Hematopoietic multipotent progenitor cell treated with erythropoietin and hydrocortisone succinate and interleukin-3 and kit ligand, for 15 days (in vitro differentiated cells): ENCODE measurements around the gene ESF1.

Source experiments
- DNase-seq: peaks from one replicate; pipeline ENCODE4 v3.0.0-alpha.2; 2015; ENCODE audit warnings: low spot score

ESF1 gene, protein sequence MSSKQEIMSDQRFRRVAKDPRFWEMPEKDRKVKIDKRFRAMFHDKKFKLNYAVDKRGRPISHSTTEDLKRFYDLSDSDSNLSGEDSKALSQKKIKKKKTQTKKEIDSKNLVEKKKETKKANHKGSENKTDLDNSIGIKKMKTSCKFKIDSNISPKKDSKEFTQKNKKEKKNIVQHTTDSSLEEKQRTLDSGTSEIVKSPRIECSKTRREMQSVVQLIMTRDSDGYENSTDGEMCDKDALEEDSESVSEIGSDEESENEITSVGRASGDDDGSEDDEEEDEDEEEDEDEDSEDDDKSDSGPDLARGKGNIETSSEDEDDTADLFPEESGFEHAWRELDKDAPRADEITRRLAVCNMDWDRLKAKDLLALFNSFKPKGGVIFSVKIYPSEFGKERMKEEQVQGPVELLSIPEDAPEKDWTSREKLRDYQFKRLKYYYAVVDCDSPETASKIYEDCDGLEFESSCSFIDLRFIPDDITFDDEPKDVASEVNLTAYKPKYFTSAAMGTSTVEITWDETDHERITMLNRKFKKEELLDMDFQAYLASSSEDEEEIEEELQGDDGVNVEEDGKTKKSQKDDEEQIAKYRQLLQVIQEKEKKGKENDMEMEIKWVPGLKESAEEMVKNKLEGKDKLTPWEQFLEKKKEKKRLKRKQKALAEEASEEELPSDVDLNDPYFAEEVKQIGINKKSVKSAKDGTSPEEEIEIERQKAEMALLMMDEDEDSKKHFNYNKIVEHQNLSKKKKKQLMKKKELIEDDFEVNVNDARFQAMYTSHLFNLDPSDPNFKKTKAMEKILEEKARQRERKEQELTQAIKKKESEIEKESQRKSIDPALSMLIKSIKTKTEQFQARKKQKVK

DNA sequence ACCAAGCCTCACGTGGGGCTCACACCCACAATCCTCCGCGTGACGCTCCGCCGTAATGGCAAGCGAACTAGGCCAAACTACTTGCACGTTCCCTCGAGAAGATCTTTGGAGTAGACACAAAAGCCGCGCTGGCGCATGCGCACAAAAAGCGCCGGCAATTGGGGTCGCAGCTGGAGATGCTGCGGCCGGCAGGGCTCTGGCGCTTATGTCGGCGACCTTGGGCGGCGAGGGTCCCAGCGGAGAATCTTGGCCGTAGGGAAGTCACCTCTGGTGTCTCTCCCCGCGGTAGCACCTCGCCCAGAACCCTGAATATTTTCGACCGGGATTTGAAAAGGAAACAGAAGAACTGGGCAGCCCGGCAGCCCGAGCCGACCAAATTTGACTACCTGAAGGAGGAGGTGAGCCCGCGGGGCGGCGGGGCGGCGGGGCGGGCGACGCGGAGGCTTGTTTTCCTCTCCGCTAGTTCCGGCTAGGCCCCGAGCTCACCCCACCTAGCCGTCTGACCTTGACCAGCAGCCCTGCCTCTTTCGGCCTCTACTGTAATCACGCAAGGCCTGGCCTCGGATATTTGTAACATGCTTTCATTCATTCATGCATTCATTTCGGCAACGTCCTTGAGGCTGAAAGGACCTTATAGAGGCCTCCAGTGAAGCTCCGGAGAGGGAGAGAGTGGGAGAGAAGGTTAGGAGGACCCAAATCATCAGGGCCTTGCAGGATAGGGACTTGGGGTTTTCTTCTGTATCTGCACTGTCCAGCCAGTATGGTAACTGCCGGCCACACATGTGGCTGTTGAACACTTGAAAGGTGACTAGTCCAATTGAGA is at the start of gene ESF1, which contains the start of gene NDUFAF5:
Gene ESF1 (minus strand): TSS at position 27 of the 823 bp plus-strand sequence. CDS start 1,779 bp downstream, outside the sequence.
Gene NDUFAF5 (plus strand): TSS at position 136 of the 823 bp plus-strand sequence. CDS start 41 bp downstream, at position 177.
- peak; percentile 92 for DNase-seq

DNA sequence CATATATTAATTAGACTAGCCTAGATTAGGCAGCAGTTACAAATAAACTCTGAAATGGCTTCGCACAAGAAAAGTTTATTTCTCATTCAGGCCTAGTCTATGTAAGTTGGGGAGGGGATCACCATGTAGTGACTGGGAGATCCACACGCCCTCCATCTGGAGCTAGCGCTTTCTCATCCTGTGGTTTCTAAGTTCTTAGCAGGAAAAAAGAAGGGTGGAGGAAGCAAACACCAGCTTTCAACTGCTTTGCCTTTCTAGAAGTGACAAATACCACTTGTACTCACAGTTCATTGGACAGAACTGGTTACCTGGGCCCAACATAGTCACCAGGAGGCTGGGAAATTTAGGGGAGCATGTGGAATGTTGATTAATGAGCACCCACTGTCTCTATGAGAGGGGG is 46.8 kb upstream of the ESF1 start:
- no peak for DNase-seq

DNA sequence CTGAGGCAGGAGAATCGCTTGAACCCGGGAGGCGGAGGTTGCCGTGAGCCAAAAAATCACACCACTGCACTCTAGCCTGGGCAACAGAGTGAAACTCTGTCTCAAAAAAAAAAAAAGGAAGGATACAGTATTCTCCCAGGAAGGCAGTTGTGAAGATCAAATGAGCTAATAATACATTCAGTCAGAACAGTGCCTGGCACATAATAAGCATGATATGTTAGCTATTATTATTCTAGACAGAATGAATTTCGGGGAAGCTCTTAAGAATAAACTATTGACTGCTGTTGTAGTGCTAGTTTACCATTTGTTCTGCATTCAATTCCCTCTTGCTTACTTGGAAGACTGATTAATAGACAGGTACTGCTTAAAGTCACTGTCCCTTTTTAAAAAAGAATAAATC is 40.7 kb upstream of the ESF1 start:
- DNase-seq, result no peak

DNA sequence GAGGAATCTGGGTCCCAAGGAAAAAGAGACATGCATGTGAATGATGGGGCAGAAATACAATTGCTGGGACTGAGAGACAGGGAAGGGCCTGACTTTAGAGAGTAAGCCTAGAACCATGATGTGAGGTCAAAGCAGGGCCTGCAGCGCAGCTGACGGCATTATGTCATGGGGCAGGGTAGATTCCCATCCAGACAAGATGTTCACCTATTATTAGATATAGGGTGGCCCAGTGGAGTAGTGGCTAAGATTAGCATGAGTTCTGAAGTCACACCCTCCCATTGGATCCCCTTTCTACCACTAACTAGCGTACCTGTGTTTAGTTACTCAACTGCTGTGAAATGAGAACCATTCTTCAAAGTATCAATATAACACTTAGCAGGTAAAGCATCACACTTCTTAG is 39.7 kb upstream of the ESF1 start:
- DNase-seq, result no peak

DNA sequence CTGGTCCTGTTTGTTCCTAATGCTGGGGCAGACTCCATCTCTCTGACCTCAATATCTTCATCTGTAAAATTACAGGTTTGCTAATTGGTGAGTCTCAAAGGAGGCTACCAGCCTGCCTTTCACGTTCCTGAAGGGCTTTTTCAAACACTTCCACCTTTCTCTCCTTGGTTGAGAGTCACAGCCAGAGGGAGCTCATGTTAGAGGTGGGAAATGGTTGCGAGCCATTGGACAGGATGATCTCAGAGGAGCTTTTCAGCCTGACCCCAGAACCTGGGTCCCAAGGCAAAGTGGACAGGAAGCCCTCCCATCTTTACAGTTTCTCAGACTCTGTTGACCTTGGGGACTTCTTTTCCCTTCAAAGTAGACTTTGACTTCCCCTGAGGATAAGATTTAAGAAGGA is 37.7 kb upstream of the ESF1 start:
- DNase-seq, result no peak

DNA sequence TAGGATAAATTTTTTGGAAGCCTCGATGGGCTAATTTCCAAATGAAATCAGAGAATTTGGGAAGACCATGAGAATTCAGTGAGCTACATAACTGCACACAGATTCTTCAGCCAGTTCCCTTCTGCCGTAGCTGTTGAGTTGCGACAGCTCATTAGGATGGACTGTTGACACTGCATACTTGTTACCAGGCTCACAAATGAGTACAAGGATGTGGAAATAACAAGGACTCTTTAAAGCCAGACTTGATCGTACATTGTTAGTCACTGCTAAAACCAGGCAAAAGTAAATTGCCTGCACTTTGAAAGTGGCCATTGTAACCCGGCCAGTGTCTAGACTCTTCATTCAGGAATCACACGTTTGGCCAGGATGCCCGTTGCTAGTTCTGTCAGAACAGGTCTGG is 37.2 kb upstream of the ESF1 start:
- DNase-seq, result no peak

DNA sequence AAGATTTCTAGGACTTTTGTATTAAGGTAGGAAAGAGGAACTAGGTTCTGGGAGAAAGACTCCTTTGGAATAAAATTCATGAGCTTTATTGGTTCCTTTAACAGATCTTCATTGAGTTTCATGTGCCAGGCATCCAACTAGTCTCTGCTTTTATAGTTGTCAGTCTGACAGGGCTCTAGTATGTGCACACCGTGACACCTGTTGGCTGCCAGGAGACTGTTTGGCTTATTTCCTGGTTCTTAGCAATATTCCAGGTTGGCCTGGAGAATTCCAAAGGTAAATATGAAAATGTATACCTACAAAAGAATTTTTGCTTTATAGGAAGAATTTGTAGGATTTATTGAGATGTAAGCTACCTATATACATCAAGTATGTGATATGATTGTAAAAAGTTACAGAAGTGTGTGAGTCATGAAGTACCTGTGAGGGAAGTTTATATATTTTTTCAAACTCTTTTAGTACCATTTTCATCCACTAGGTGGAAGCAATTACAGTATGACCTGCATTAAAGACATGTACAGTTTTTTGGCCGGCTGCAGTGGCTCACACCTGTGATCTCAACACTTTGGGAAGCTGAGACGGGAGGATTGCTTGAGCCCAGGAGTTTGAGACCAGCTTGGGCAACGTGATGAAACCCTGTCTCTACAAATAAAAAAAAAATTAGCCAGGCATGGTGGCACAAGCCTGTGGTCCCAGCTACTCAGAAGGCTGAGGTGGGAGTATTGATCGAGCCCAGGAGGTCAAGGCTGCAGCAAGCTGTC is 35.3 kb upstream of the ESF1 start:
- peak; percentile 56 for DNase-seq

DNA sequence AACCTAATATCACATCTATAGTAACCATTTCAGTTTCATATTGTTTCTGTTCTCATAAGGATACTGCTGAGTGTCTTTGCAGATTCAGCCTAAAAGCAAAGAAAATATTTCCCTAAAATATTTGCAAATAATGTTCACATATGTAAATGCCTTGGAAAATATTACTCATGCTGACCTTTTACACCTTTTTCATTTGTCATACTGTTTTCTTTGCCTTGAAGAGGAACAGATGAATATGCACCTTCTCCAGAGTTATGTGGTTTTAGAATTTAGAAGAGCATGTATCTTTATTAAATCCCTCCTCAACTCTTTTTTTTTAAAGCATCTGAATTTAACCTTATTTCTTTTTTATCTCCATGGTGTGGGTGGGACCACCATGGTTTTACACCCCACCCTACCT is 32.6 kb upstream of the ESF1 start:
- DNase-seq, result no peak

DNA sequence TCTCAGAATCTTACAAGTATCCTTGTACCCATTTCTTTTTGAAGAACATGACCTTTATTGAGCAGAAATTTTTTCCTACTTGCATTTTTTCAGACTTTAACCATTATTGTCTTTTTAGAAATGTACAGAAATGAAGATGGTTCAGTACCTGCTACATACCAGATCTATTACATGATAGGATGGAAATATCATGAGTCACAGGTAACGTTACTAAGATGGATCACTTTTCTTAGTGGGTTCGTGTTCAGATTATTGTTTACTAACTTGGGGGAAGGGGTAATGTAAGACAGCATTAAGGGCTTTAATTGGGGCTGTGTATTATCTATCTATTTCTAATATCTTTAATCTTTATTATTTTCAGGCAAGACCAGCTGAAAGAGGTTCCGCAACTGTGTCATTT is 32.0 kb upstream of the ESF1 start:
- DNase-seq, result no peak

DNA sequence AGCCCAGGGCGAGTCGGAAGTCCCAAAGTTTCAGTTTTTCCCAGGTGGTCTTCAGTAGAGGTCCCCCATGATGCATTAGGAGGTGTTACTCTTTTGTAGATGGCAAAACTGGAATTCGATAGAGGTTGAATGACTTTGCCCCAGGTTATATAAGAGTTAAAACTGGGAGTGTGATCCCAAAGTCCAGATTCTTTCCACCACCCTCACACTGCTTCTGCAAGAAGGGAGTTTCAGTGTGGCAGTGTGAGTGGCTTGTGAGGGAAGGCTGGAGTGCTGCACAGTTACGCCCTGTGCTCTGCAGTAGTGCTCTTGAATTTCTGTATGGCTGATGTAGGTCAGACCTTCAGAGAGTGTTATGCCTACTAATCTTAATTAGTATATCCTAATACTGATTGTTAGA is 30.0 kb upstream of the ESF1 start:
- DNase-seq, result no peak

DNA sequence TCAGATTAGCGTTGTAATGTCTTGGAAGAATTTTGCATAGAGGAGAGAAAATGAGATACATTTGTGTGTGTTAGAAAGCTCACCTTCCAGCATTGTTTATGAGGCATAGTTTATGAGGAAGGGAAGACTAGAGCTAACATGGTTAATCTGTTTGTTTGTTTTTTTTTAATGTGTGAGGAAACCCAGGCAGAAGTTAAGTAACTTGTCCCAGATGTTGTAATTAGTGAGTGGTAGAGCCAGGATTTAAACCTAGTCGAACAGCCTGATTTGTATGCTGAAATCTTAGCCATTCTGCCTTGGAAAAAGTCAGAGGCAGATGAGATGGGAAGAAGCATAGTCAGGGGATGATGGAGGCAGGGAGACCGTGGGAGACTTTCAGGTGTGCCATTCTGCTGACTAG is 29.2 kb upstream of the ESF1 start:
- DNase-seq, result no peak

DNA sequence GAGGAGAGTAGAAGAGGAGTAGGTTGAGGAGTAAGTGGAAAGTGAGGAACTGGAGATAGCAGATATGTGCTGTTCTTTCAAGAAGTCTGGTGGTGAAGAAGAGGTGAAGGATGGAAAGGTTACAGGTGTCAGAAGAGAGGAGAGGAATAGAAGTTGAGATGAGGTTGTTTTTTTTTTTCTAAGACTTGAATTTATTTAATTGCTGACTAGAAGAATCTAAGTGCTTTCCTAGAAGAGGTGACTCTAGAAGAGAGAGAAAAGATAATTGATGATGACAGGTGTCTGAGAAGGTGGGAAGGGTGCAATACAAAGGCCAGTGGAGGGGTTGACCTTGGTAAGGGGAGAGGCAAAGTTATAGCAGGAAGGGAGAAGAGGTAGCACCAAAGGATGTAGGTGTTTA is 25.7 kb upstream of the ESF1 start:
- DNase-seq, result no peak

DNA sequence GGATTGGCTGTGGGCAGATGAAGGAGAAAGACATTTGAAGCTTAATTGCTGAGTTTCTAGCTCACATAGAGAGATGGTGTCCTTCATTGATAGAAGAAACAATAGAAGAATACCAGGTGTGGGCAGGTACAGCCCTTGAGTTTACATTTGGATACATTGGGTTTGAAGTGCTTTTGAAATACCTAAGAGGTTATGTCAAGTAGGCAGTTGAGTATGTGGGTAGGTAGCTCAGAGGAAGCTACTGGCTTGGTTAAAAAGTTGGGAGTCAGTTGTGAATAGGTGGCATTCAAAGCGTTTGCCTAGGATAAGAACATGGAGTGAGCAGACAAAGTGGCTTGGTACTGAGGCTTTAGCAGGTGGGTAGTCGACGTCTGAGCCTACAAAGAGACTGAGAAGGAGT is 25.1 kb upstream of the ESF1 start:
- DNase-seq, result no peak

DNA sequence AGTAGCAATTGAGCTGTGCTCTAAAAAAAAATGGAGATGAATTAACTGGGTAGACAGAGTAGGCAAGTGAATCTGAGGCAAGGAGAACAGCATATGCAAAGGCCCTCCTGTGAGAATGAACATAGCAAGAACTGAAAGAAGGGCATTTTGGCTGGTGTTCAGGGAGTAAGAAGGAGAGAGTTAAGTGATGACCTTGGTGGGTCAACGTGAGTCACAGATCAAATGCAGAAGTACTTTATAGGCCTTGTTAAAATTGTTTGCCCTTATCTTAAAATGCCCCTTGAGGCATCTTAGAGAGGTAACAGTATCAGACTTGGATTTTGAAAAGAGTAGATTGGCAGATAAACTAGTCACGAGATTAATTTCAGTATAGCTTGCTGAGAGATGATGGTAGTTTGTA is 24.7 kb upstream of the ESF1 start:
- DNase-seq, result no peak

DNA sequence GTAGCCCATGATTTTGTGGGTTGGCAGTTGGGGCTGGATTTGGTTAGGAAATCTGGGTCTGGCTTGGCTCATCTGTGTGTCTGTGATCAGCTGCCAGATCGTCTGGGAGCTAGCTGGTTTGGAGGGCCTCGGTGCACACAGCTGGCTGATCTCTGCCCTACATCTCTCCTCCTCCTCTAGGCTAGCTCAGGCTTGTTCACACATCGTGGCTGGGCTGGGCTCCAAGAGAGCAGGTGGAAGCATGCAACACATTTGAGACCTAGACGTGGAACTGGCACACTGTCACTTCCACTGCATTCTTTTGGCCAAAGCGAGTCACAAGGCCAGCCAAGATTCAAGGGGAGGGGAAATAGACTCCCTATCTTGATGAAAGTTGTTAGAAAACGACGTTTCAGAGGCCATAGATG is 16.0 kb upstream of the ESF1 start:
- no peak for DNase-seq

DNA sequence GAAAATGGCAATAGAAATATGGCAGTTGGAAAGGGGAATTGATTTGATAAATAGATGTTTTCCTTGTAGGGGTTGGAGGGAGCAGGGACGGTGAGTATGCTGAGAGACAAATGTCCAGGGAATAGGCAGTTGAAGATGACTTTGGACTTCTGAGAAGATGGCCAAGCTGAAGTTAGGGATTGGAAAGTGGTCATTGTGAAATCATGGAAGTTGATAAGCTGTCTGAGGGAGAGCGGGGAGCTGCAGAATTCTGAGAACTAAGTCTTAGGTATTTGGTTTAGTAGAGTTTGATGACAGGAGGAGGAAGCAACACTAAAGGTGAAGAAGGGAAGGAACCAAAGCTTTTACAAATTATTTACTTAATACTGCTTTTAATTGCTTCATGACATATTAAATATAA is 15.3 kb upstream of the ESF1 start:
- DNase-seq, result no peak

DNA sequence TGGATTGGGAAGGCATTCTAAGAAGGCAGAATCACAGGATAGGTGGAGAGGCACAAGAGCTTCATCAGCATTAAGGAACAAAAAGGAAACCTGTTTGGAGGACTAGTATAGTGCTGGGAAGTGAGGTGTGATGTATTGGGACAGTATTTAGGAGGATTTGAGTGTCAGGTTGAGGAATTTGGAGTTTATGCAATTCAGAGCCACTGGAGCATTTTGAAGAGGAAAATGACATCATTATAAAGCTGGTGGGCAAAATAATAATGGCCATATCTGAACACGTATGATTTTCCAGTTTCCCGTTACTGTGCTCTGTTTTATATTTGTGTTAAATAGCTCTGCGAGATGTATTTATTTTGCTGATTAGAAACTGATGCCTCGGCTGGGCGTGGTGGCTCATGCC is 14.3 kb upstream of the ESF1 start:
- no peak for DNase-seq

DNA sequence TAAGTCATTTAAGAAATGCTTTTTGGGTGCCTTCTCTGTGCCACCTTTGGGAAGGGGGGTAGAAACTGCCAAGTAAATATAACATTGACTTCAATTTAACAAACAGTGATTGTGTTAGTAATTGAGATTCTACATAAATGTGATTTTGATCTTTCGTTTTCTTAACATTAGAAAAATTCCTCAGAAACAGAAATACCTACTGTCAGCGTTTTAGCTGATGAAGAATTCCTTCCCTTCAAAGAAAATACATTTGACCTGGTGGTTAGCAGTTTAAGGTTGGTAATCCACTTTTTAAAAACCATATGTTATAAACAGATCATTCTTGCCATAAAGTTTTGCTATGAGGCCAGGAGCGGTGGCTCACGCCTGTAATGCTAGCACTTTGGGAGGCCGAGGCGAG is 9.9 kb upstream of the ESF1 start:
- DNase-seq, result no peak

DNA sequence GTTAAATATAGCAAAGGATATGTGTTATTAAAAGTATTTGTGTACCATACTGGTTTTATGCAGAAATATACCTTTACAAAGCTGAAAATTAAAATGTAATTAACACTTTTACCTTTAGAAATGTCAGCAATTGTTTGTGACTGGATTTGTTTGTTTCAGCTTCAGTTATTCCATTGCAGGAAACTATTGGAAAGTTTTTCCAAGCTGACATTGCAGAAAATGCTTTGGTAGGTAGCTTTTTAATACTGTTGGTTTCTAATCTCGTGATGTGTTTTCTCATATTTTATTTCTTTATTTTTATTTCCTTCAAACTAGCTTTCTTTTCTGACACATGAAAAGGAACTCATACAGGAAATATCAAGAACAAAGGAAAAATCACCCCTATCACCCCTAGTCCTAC is 8.3 kb upstream of the ESF1 start:
- no peak for DNase-seq

DNA sequence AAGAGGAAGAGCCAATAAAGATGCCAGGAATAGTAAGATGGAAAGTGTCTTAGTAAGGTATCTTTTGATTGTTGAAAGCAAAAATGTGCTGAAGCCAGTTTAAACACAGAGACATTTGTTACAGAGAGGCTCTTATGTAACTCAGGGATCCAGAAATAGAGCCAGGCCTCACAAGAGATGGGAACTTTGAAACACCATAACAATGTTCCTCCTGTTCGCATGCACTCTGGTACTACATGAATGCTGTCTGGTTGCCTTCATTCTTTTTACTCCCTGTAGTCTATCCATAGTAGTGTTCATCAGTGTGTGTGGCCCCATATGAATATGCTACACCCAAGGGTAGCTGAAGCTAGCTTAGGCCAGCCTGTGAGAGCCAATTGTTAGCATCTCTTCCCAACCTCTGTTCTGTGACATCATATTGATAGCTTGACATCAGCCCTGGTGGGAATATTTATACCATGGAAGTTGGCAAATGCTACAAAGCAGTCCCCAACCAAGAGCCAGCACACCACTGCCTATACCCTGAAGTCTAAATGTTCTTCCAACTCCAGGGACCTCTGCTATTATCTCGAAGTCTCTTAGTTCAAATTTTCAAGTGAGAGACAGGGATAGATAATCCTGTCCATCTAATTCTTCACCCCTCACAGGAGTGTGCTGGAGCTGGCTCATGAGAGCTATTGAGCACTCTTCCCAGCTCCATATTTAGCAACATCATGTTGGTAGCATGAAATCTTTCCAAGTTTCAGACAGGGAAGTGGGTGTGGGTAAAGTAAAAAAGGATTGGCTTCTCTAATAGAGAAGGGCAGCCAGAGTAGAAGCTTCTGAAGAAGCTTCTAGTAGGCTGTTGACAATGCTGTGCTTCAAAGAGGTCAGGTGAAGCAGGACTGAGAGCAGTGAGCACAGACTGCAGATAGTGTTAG is 7.1 kb upstream of the ESF1 start:
- no peak for DNase-seq

DNA sequence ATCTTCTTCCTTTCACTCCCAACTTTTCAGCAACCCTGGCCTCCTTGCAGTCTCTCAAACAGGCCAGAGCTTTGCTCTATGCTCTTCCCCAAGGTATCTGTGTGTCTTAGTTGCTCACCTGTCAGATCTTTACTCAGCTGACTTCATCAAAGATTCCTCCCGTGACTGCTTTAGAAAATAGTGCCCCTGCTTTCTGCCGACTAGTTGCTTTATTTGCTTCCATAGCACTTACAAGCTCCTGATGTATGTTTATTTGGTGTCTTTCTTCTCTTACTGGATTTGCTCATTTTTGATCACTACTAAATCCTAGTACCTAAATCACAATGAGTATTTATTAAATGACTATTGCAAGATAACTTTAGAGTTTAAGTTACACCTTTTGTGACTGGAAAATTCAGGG is 6.0 kb upstream of the ESF1 start:
- no peak for DNase-seq
